HepG2 (cell line): ENCODE results near the gene RHBDL1. TPM values are rescaled to one million over a fixed set of nuclear protein-coding genes. Genes with fewer than 3 reads are reported as not detected.
A peak's percentile ranks its signal among the peaks of the same experiment; 100 is the strongest.

Source experiments
- ATAC-seq: fragments of 200-7000 bp; cut with Tn5 transposase; 3 replicates; pipeline ENCODE4 v1.9.1; 2020; ENCODE audit warnings: mild to moderate bottlenecking, moderate library complexity
- BruUV-seq: library from RNA; stranded (reverse); fragments of 400-500 nt; replicated peaks from 2 replicates; lab custom pipeline; 2021; lab: Mats Ljungman, UMichigan
- CTCF ChIA-PET: fragments of 300-600 bp; formaldehyde crosslinking; extraction: SDS; loops from one replicate; lab custom pipeline; 2021; ENCODE audit warnings: low total read pairs, inconsistent platforms, low intra/inter-chr PET ratio; lab: Yijun Ruan, JAX
- POLR2A ChIA-PET: fragments of 350-600 bp; sonication (Branson Sonifier 250); formaldehyde crosslinking; loops from one replicate; lab custom pipeline; 2020; ENCODE audit warnings: antibody characterized with exemption, inconsistent platforms; lab: Yijun Ruan, JAX
- DNase-seq: peaks from one replicate; pipeline ENCODE4 v3.0.0-alpha.2; 2015; ENCODE audit warnings: low spot score
- FAIRE-seq: peaks from 3 replicates; lab custom pipeline; 2011; peaks lifted over from hg19 to GRCh38; lab: Jason Lieb, UNC
- H2AFZ ChIP-seq: one replicate; pipeline ENCODE4 v1.6.1; 2011; ENCODE audit warnings: low read length, inconsistent platforms
- H3K27ac ChIP-seq: fragments of 300-600 bp; 3 replicates; pipeline ENCODE4 v1.8.0; 2011; ENCODE audit warnings: mixed run types, mild to moderate bottlenecking, mixed read lengths, low read length, inconsistent platforms; ENCODE audit not compliant: insufficient read depth; ENCODE audit errors: extremely low read length
- H3K27me3 ChIP-seq, 2 experiments: fragments of 200-600 bp in 1 of 2; 2 replicates in 1 of 2; 3 replicates in 1 of 2; pipeline versions ENCODE4 v1.6.0 to v1.8.0; 2011; ENCODE audit warnings: low read length in 2 of 2, mild to moderate bottlenecking in 2 of 2, moderate library complexity in 2 of 2, inconsistent platforms in 1 of 2; ENCODE audit not compliant: insufficient read depth in 2 of 2, control insufficient read depth in 1 of 2
- H3K36me3 ChIP-seq, 2 experiments: fragments of 200-600 bp in 1 of 2; replicated peaks in 1 of 2; 2 replicates in 1 of 2; 3 replicates in 1 of 2; pipeline versions ENCODE4 v1.5.1 to v1.8.0; 2011; ENCODE audit warnings: low read length in 2 of 2, inconsistent platforms in 1 of 2; ENCODE audit not compliant: insufficient read depth in 2 of 2, control insufficient read depth in 1 of 2
- H3K4me1 ChIP-seq: 2 replicates; pipeline ENCODE4 v1.5.1; 2012; ENCODE audit warnings: low read length, inconsistent platforms; ENCODE audit not compliant: insufficient read depth
- H3K4me2 ChIP-seq: 2 replicates; pipeline ENCODE4 v1.6.0; 2011; ENCODE audit warnings: low read depth, low read length, inconsistent platforms
- H3K4me3 ChIP-seq, 3 experiments: fragments of 200-600 bp in 1 of 3; sonication (generic), shearing (Covaris generic) in 1 of 3; replicated peaks in 1 of 3; 2 replicates each; pipeline ENCODE4 v1.5.1; 2011 to 2016; ENCODE audit warnings: low read length in 3 of 3, inconsistent platforms in 2 of 3, low read depth in 2 of 3, mild to moderate bottlenecking in 2 of 3, control low read depth in 1 of 3, mixed read lengths in 1 of 3; ENCODE audit not compliant: insufficient read depth in 1 of 3
- H3K79me2 ChIP-seq: one replicate; pipeline ENCODE4 v1.6.1; 2011; ENCODE audit warnings: low read length, inconsistent platforms; ENCODE audit not compliant: insufficient read depth
- H3K9ac ChIP-seq: 2 replicates; pipeline ENCODE4 v1.6.0; 2011; ENCODE audit warnings: mild to moderate bottlenecking, low read depth, low read length, inconsistent platforms; ENCODE audit not compliant: insufficient read depth
- H3K9me3 ChIP-seq: 2 replicates; pipeline ENCODE4 v1.5.1; 2012; ENCODE audit warnings: mild to moderate bottlenecking, low read length
- H4K20me1 ChIP-seq: 2 replicates; pipeline ENCODE4 v1.6.0; 2011; ENCODE audit warnings: inconsistent platforms, mild to moderate bottlenecking, low read length, moderate library complexity; ENCODE audit not compliant: insufficient read depth
- AGO2 ChIP-seq: fragments of 200-400 bp; formaldehyde crosslinking; optimal IDR thresholded peaks from 2 replicates; pipeline ENCODE3; 2017; ENCODE audit warnings: mild to moderate bottlenecking, low read depth, low read length, moderate library complexity
- CCDC6 ChIP-seq: sonication (generic); formaldehyde crosslinking; IDR thresholded peaks from 2 replicates; pipeline ENCODE4 v1.8.1; 2022; ENCODE audit warnings: mild to moderate bottlenecking, missing genetic modification reagents, moderate library complexity
- HDAC1 ChIP-seq: sonication (generic); formaldehyde crosslinking; IDR thresholded peaks from 2 replicates; pipeline ENCODE4 v1.5.1; 2020; ENCODE audit warnings: mild to moderate bottlenecking, missing genetic modification reagents
- NFIC ChIP-seq: IDR thresholded peaks from 2 replicates; pipeline ENCODE4 v1.6.1; 2012; ENCODE audit warnings: mild to moderate bottlenecking, low read length, inconsistent platforms
- NPAS2 ChIP-seq: sonication (generic); formaldehyde crosslinking; IDR thresholded peaks from 2 replicates; pipeline ENCODE4 v1.8.0; 2022; ENCODE audit warnings: mild to moderate bottlenecking, missing genetic modification reagents, borderline replicate concordance
- NR2C2 ChIP-seq: sonication (generic); formaldehyde crosslinking; IDR thresholded peaks from 2 replicates; pipeline ENCODE4 v1.4.0; 2020; ENCODE audit warnings: missing genetic modification reagents, mild to moderate bottlenecking, moderate library complexity, borderline replicate concordance
- POLR2A ChIP-seq, 2 experiments: IDR thresholded peaks; 2 replicates each; pipeline ENCODE4 v1.6.1; 2011; ENCODE audit warnings: low read depth in 2 of 2, low read length in 2 of 2, mild to moderate bottlenecking in 1 of 2, moderate library complexity in 1 of 2; ENCODE audit not compliant: insufficient read depth in 1 of 2
- POLR2AphosphoS5 ChIP-seq: IDR thresholded peaks from 2 replicates; pipeline ENCODE4 v1.6.1; 2012; ENCODE audit warnings: low read depth, low read length
- POLR2G ChIP-seq: fragments of 200-400 bp; formaldehyde crosslinking; IDR thresholded peaks from 2 replicates; pipeline ENCODE4 v1.6.1; 2018; ENCODE audit warnings: mild to moderate bottlenecking, low read depth, low read length, moderate library complexity
- PTBP1 ChIP-seq: fragments of 200-400 bp; formaldehyde crosslinking; IDR thresholded peaks from 2 replicates; pipeline ENCODE4 v1.6.1; 2018; ENCODE audit warnings: low read length, low read depth; ENCODE audit not compliant: poor library complexity, severe bottlenecking
- RARG ChIP-seq: sonication (generic); formaldehyde crosslinking; IDR thresholded peaks from 2 replicates; pipeline ENCODE4 v1.4.0; 2020; ENCODE audit warnings: low read depth, mild to moderate bottlenecking, missing genetic modification reagents
- RBFOX2 ChIP-seq: fragments of 200-400 bp; formaldehyde crosslinking; IDR thresholded peaks from 2 replicates; pipeline ENCODE4 v1.6.1; 2017; ENCODE audit warnings: low read depth, mild to moderate bottlenecking, low read length
- SOX5 ChIP-seq: IDR thresholded peaks from 2 replicates; pipeline ENCODE4 v1.6.1; 2016; ENCODE audit warnings: borderline replicate concordance
- ZBTB1 ChIP-seq: sonication (generic); formaldehyde crosslinking; IDR thresholded peaks from 2 replicates; pipeline ENCODE4 v1.4.0; 2020; ENCODE audit warnings: missing genetic modification reagents, borderline replicate concordance
- ZBTB38 ChIP-seq: sonication (generic); formaldehyde crosslinking; IDR thresholded peaks from 2 replicates; pipeline ENCODE4 v1.5.1; 2020; ENCODE audit warnings: mild to moderate bottlenecking, missing genetic modification reagents
- ZBTB42 ChIP-seq: sonication (generic); formaldehyde crosslinking; IDR thresholded peaks from 2 replicates; pipeline ENCODE4 v1.5.0; 2020; ENCODE audit warnings: mild to moderate bottlenecking, missing genetic modification reagents
- ZNF136 ChIP-seq: sonication (generic); formaldehyde crosslinking; IDR thresholded peaks from 2 replicates; pipeline ENCODE4 v1.8.1; 2022; ENCODE audit warnings: low read depth, mild to moderate bottlenecking, moderate library complexity, missing genetic modification reagents
- WGBS: methylation state at CpG from one replicate; pipeline ENCODE4 v1.1.6; 2017; ENCODE audit warnings: low lambda C conversion rate; 5-methylcytosine and 5-hydroxymethylcytosine counted together
- in situ Hi-C: cut with HindIII; loops from 2 replicates; pipeline ENCODE4 v1.10.0; 2017; ENCODE audit warnings: low pct_unique_long_range_greater_than_20kb; ENCODE audit not compliant: extremely low pct_ligation_motif_present
- intact Hi-C: fragments of 100-400 bp; cut with micrococcal nuclease; formaldehyde crosslinking; loops from one replicate; pipeline ENCODE4 v1.10.0; 2022; ENCODE audit not compliant: unreplicated experiment
- polyA plus RNA-seq, 8 experiments: library from polyadenylated mRNA; depleted of rRNA in 3 of 8; stranded (reverse) in 7 of 8; unstranded in 1 of 8; fragments of >200 nt; fragmentation: Illumina TruSeq in 4 of 8; extraction: Trizol in 4 of 8; gene quantifications; 2 replicates each; pipeline versions ENCODE4 v1.2.1 to v1.2.3, GENCODE V29; 2011 to 2016; ENCODE audit warnings: low read depth in 4 of 8, missing spikeins in 1 of 8, mixed read lengths in 1 of 8; ENCODE audit not compliant: insufficient read depth in 1 of 8
- total RNA-seq, 5 experiments: library from RNA; depleted of rRNA; stranded (reverse); fragments of >200 nt; fragmentation: Illumina TruSeq; extraction: Trizol; gene quantifications; 2 replicates each; pipeline ENCODE4 v1.2.3, GENCODE V29; 2016; ENCODE audit warnings: low read depth in 1 of 5
- TF ChIP-seq, protein P1 (sequence below): sonication (generic); formaldehyde crosslinking; IDR thresholded peaks from 2 replicates; pipeline ENCODE4 v1.8.1; 2023; ENCODE audit warnings: mild to moderate bottlenecking, missing genetic modification reagents
- TF ChIP-seq, protein P2 (sequence below): sonication (generic); formaldehyde crosslinking; IDR thresholded peaks from 2 replicates; pipeline ENCODE4 v1.5.0; 2020; ENCODE audit warnings: mild to moderate bottlenecking, missing genetic modification reagents, moderate library complexity
- TF ChIP-seq, protein P3 (sequence below): sonication (generic); formaldehyde crosslinking; IDR thresholded peaks from 2 replicates; pipeline ENCODE4 v1.5.0; 2020; ENCODE audit warnings: missing genetic modification reagents, mild to moderate bottlenecking, borderline replicate concordance

The RHBDL1 gene
- total and polyA plus RNA-seq, 2 of the 13 experiments (the other 11 are each of a cell fraction or from before 2014, with no cell fraction given): 1.8 to 3.8 TPM

DNA sequence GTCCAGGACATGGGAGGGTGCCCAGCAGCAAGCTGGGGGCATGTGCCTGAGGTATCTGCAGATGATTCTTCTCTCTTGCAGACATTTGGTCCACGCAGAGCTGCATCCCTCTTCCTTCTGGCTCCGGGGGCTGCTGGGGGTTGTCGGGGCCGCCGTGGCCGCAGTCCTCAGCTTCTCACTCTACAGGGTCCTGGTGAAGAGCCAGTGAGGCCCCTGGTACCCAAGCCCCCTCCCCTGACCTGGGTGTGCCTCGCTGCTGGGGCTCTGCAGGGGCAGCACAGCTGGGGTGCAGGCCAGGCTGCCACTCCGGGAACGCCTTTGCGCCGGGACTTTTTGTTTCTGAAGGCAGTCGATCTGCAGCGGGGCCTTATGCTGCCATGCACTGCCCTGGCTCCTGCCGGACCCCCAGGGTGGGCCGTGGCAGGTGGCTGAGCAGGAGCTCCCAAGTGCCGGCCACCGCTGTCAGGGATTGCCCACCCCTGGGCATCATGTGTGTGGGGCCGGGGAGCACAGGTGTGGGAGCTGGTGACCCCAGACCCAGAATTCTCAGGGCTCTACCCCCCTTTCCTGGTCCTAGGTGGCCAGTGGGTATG lies 2.0 kb upstream of the RHBDL1 start (continued):
- TF ChIP-seq, protein P1, sequence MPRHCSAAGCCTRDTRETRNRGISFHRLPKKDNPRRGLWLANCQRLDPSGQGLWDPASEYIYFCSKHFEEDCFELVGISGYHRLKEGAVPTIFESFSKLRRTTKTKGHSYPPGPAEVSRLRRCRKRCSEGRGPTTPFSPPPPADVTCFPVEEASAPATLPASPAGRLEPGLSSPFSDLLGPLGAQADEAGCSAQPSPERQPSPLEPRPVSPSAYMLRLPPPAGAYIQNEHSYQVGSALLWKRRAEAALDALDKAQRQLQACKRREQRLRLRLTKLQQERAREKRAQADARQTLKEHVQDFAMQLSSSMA (CRISPR knock-in tag): no peak
- no peak for TF ChIP-seq CCDC6 (CRISPR knock-in tag)
- TF ChIP-seq, protein P2, sequence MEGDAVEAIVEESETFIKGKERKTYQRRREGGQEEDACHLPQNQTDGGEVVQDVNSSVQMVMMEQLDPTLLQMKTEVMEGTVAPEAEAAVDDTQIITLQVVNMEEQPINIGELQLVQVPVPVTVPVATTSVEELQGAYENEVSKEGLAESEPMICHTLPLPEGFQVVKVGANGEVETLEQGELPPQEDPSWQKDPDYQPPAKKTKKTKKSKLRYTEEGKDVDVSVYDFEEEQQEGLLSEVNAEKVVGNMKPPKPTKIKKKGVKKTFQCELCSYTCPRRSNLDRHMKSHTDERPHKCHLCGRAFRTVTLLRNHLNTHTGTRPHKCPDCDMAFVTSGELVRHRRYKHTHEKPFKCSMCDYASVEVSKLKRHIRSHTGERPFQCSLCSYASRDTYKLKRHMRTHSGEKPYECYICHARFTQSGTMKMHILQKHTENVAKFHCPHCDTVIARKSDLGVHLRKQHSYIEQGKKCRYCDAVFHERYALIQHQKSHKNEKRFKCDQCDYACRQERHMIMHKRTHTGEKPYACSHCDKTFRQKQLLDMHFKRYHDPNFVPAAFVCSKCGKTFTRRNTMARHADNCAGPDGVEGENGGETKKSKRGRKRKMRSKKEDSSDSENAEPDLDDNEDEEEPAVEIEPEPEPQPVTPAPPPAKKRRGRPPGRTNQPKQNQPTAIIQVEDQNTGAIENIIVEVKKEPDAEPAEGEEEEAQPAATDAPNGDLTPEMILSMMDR (CRISPR knock-in tag): no peak
- peak; percentile 52 for TF ChIP-seq AGO2
- TF ChIP-seq POLR2G: no peak
- no peak for TF ChIP-seq HDAC1 (CRISPR knock-in tag)
- TF ChIP-seq ZBTB42 (CRISPR knock-in tag): no peak
- no peak for TF ChIP-seq NPAS2 (CRISPR knock-in tag)
- TF ChIP-seq PTBP1: no peak
- TF ChIP-seq, all 625 proteins: peak for 4

DNA sequence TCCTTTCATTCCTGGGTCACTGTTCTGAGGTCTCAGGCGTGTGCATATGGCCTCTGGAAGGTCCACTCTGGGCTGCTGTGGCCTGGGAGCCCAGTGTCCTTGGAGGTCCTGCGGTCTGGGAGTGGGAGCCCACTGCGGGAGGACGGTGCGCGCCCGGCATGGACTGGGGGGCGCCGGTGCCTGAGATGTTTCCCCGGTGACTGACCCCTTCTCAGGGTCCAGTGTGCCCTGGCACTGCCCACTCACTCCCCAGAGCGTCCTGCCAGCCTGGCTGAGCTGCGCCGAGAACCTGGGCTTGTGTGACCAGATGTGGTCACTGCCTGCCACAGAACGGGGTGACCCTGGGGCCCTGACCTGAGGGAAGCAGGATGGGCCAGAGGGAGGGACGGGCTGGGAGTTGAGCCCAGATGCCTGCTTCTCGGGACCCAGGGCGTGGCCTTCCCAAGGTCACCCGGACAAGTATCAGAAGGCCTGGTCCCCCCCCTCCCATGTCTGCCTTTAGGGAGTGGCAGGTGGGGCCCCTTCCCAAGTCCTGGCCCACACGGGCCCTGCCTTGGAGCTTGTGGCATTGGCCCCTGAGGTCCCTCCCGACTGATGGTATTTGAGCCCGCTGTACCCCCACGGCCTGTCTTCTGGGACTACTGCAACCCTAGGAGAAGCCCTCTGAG lies 1.1 kb upstream of the RHBDL1 start:
- intact Hi-C loops: no loop called here
- no TSS peak for BruUV-seq
- H3K36me3 ChIP-seq: peaks cover 22 to 41% of the 10 kb centered on the region in 2 experiments; a peak in 4 of 5 replicates
- H3K9me3 ChIP-seq: no peaks in the 10 kb centered on the region
- peaks cover 39% of the 10 kb centered on the region for H3K4me1 ChIP-seq
- H2AFZ ChIP-seq: no peak overlapping the region
- no peak for FAIRE-seq
- 67% methylated on average over 6 of the region's 22 CpGs for WGBS
- H3K4me2 ChIP-seq: no peak overlapping the region
- in situ Hi-C loops: no loop called here
- CTCF ChIA-PET: no interaction called here
- H3K79me2 ChIP-seq: peaks cover 4% of the 10 kb centered on the region
- POLR2A ChIA-PET: no interaction called here
- ATAC-seq: no peak
- H3K9ac ChIP-seq: no peak overlapping the region
- H4K20me1 ChIP-seq: no peaks in the 10 kb centered on the region
- H3K4me3 ChIP-seq: no peak overlapping the region
- DNase-seq: no peak
- H3K27me3 ChIP-seq: no peaks in the 10 kb centered on the region; a peak in 1 of 5 replicates
- no peak overlapping the region for H3K27ac ChIP-seq
- no peak for TF ChIP-seq ZBTB1 (CRISPR knock-in tag)
- TF ChIP-seq POLR2AphosphoS5: 0 out of 2 replicates have a peak, but pooled peaks have one; percentile 7
- TF ChIP-seq NFIC: no peak
- TF ChIP-seq POLR2A (IDR thresholded peaks at IDR 0.05; ENCODE audit: insufficient read depth in 1 of 2, low read depth in 2 of 2, low read length in 2 of 2): peak in 1 of 2 experiments; percentile 32; a peak in 2 of 4 replicates
- TF ChIP-seq, protein P3, sequence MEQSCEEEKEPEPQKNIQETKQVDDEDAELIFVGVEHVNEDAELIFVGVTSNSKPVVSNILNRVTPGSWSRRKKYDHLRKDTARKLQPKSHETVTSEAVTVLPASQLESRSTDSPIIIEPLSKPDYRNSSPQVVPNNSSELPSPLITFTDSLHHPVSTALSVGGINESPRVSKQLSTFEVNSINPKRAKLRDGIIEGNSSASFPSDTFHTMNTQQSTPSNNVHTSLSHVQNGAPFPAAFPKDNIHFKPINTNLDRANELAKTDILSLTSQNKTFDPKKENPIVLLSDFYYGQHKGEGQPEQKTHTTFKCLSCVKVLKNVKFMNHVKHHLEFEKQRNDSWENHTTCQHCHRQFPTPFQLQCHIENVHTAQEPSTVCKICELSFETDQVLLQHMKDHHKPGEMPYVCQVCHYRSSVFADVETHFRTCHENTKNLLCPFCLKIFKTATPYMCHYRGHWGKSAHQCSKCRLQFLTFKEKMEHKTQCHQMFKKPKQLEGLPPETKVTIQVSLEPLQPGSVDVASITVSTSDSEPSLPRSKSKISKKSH (CRISPR knock-in tag): no peak
- TF ChIP-seq RARG (CRISPR knock-in tag): no peak
- TF ChIP-seq RBFOX2: peak; percentile 42; the same call in 1 of the 2 replicates
- peak; percentile 31; the same call in 1 of the 2 replicates for TF ChIP-seq ZBTB38 (CRISPR knock-in tag)
- no peak for TF ChIP-seq NR2C2
- TF ChIP-seq ZNF136 (CRISPR knock-in tag): no peak
- TF ChIP-seq SOX5: no peak
